Measurements from ENCODE around the gene ZNF593OS.

ZNF593OS gene

DNA sequence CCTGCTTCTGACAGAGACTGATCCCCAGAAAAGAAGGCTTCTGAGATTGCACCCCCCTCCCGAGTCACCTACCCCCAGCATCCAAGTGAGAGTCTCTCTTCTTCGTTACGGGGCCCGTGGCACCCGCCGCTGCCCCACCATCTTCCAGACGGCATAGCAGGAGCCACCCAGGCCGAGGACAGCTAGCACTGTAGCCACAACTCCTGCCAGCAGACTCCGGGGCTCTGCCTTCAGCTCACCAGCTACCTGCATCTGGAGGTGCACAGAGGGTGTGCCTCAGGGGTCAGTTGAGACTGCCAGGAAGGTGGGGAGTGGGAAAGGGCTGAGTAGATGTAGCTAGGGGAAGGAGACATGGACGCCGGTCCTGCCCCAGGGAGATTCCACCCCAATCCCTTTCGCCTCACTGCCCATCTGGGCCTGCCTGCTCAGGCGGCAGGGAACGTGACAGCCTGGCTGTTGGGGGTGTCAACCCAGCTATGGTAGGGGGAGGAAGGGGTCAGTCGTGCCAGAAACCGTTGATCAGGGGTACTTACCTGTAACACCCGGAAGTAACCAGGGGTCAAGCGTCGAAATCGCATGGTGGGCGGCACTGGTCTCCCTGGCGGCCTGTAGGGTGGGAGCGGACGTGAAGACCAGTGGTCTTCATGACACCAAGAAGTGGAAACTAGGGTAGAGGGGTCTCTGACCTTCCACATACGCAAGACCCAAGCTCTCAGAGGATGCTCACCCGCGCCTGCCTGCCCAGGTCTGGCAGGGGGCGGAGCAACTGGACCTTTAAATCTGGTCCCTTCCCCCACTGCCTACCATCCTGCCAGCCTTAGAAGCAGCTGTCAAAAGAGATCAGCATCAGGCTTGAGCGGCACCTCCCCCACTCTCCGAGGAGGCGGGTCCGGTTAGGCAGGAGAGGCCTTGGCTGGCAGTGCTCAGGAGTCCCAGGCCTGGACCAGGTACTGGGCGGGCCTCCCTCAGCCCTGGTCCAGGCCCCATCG, at the start of gene ZNF593OS:
TSS of gene ZNF593OS (minus strand) at position 749 of the 989 bp plus-strand sequence. CDS start at position 578, 171 bp downstream.
- DNase-seq (ENCODE audit: low read depth, low spot score), result no peak

DNA sequence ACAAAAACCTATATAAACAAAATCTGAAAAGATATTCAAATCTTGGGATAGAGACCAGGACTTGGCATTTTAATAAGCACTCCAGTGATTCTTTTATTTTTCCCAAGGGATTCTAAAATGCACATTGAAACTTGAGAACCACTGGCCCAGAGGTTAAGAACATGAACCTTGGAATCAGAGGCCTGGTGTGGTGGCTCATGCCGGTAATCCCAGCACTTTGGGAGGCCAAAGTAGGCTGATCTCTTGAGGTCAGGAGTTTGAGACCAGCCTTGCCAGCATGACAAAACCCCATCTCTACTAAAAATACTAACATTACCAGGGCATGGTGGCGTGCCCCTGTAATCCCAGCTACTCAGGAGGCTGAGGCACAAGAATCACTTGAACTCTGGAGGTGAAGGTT, 49.5 kb upstream of the ZNF593OS start:
- no peak for DNase-seq (ENCODE audit: low read depth, low spot score)

DNA sequence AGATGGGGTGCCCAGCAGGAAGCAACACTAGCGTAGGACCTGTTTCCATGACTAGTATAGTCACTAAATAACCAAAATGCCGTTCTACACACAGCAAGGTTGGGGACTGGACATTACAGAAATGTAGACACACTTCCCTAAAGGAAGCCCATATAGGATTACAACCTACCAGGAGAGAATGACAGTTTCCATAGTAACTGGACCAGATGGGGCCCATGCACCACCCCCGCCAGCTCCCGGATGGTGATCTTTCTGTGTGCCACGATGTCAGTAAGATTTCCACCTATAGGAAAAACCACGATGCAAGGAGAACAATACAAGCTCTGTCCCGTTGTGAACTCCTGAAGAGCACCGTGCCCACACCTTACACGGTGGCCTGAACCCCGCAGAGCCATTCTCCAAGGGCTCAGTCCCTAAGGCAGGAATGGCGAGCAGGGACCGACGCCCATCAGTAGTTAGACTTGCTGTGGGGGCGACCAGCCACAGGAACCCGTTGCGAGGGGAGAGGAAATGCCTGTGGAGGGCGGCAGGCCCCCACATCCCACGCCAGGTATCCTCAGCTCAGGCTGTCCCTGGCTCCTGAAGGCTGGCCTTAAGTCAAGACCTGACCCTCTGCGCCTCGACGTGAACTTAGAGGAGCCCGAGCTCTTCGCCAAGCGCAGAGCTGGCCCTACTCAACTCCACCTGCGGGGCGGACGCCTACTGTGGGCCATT, 48.7 kb upstream of the ZNF593OS start:
- no peak for DNase-seq (ENCODE audit: low read depth, low spot score)

DNA sequence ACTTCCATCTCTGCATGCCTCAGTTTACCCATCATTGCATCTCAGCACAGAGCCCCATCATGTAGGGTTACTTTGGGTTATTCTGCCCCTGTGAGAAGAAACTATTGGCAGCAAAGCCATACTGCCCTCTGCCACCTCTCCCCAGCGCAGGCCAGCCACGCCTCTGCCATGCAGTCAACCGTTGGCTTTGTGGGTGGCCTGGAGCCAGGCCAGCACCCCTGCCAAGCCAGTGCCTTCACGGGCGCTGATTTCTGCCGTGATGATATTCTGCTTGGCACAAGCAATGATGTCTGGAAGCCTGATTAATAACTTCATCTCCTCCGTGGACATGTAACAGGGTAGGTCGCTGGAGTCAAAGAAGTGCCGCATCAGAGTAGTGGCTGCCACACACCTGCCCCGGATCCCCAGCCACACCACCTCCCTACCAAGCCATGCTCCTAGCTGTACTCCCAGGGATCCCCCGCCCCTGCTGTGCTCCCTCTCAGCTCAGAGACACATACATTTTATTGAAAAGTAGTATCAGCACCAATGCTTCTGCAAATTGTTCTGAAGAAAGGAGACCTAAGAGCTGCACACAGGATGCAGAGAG, 47.4 kb upstream of the ZNF593OS start:
- no peak for DNase-seq (ENCODE audit: low read depth, low spot score)

DNA sequence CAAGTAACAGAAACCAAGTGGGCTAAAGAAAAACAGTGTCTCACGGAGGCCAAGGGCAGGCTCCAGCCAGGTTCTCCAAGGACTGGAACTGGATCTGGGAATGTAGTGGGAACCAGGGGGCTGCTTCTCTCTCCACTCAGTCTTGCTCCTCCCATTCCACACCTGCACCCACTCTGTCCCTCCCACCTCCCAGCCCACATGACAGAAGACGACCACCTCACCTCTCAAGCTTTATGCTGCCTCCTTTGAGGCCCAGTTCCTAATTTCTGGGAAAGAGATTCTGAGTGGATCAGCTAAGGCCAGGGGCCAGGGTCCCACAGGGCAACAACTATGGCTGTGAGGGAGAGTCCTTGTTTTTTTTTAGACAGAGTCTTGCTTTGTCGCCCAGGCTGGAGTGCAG, 43.6 kb upstream of the ZNF593OS start:
- no peak for DNase-seq (ENCODE audit: low read depth, low spot score)

DNA sequence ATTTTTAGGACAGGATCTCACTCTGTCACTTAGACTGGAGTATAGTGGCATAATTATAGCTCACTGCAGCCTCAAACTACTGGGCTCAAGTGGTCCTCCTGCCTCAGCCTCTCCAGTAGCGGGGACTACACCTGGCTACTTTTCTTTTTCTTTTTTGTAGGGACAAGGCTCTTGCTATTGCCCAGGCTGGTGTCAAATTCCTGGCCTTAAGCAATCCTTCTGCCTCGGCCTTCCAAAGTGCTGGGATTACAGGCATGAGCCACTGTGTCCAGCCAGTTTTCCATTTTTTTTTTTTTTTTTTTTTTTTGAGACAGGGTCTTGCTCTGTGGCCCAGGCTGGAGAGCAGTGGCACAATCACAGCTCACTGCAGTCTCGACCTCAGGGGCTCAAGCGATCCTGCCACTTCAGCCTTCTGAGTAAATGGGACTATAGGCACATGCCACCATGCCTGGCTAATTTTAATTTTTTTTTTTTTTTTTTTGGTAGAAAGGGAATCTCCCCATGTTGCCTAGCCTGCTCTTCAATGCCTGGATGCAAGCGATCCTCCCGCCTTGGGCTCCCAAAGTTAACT, 41.8 kb upstream of the ZNF593OS start:
- DNase-seq (ENCODE audit: low read depth, low spot score), result no peak

DNA sequence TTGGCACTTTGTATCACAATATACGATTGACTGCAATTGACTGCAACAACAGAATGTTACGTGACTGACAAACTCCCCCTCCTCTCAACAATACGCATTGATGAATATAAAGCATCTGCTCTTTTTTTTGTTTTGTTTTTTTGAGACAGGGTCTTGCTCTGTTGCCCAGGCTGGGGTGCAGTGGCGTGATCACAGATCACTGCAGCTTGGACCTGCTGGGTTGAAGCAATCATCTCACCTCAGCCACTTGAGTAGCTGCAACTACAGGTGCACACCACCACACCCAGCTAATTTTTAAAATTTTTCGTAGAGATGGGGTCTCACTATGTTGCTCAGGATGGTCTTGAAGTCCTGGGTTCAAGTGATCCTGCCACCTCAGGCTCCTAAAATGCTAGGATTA, 41.1 kb upstream of the ZNF593OS start:
- no peak for DNase-seq (ENCODE audit: low read depth, low spot score)

DNA sequence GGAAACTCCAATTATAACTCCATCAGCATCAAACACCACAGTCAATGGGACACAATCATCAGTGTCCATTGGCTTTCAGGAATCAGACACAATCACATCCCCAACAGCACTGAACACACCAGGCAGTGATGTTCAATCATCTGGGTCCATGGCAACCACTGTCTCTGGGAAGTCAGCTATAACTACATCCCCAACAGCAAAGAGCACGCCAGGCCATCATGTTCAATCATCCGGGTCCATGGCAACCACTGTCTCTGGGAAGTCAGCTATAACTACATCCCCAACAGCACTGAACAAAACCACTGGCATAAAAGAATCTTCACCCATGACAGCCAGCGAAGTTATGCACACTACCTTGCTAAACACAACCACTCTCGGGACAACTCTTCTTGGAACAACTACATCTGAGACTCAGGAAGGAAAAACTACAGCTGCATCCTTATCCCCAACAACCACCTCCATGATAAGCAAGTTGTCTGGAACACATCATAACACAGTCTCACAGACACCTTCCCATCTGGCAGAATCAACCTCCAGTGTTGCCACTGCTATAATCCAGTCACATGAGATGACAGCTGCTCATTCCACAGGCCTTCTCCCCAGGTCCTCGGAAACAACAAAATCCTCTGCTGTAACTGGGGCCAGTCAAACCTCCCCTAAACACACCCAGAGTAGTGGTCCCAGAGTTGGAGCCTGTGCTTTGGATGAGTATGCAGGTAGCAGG, 38.7 kb upstream of the ZNF593OS start:
- no peak for DNase-seq (ENCODE audit: low read depth, low spot score)

DNA sequence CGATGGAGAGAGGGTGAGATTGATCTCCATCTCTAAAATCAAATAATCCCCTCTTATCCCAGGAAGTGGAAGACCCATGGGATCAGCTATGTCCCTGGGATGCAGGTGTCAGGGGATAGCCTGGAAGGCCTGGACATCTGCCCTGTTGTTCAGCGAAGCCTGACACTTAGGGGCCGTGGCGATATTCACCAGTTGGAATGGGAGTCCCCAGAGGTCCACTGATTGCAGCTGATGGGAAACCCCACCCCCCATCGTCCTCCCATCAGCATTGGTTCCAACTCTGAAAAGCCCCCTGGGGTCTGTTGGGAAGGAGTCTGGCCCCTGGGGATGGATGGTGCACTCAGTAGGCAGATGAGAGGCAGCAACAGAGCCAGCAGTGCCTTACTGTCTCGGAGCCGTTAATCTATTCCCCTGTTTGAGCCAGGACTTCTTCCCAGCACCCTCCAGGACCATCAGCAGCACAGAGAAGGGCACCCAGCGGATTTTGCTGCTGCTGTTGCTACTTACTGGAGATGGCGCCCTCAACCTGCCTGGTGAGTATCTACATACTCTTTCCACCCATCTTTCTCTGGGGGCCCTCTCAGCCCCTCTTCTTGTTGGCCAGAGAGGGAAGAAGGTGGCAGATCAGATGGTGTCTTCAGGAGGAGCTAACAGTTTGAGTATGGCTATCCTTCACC, 32.1 kb upstream of the ZNF593OS start:
- DNase-seq (ENCODE audit: low read depth, low spot score), result no peak

DNA sequence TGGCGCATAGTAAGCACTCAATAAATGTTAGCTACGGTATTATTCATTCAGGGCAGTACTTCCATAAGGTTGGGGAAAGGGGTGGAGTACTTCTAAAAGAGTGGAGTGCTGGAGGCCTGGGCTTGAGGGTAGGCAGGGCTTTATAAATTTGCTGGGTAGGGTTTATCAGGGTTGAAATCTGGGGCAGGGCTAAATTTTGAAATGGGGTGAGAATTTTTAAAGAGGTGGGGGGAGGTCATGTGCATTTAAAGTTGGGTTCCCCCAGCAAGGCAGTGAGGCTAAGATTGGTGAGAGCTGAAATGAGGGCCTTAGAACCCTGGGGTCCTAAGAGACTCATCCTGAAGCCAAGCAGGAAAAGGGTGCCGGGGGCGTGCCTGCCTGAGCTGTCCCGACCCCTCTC, 28.8 kb upstream of the ZNF593OS start:
- no peak for DNase-seq (ENCODE audit: low read depth, low spot score)

DNA sequence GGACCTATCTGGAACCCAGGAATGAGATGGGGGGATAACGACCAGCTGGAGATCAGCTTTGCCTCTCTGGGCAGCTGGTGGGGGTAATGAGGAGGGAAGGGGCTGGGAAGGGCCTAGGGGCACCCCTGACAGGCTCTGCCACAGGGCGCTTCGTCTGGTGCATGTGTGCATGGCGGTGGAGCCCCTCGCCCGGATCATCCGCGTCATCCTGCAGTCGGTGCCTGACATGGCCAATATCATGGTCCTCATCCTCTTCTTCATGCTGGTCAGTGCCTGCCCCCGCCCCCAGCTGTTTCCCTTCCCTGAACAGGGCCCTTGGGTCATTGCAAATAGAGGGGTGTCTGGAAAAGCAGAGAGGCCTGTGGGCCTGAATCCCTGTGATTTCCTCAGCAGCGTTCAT, 26.2 kb upstream of the ZNF593OS start:
- no peak for DNase-seq (ENCODE audit: low read depth, low spot score)

DNA sequence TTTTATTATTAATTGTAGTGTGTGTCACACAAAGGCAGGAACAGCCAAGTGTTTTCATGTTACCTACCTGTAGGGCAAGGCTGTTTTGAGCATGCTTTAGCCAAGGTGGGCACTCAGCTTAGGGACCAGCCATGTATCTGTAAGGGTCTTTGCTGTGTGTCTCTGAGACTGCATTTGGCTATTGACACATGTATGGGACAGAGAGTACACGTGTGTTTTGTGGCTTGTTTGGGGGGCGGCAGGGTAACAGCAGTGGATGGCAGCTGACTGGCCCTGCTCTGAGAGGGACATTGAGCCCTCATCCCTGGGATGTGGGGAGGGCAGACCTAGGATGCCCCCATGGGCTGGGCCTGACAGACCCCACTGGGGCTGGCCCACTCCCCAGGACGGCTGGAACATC, 25.7 kb upstream of the ZNF593OS start:
- no peak for DNase-seq (ENCODE audit: low read depth, low spot score)

DNA sequence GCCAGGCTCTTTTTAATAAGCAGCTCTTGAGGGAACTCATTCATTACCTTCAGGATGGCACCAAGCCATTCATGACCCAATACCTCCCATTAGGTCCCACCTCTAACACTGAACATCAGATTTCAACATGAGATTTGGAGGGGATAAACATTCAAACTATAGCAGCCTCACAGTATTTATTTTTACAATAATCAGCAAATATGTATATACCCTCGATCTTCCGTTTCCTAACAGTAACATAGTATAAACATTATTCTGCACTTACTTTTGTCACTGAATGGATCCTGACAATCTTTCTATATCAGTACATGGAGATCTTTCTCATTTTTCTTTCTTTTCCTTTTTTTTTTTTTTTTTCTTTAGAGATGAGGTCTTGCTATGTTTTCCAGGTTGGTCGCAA, 24.2 kb upstream of the ZNF593OS start:
- DNase-seq (ENCODE audit: low read depth, low spot score), result no peak

DNA sequence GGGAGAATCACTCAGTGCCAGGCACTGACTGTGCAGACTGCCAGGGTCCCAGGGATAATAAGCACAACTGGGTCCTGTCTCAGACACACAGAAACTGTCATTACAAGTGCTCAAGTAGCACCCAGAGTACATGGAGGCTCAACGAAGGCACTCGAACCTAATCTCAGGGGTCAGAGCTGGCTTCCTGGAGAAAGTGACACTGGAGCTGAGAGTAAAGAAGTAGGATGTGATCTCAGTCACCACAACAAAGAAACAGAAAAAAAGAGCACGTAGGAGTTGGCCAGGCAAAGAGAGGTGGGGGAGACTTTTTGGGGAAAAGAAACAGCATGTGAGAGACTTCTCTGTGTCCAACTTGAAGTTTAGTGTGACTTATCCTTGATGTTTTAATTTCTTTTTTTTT, 20.1 kb upstream of the ZNF593OS start:
- no peak for DNase-seq (ENCODE audit: low read depth, low spot score)

DNA sequence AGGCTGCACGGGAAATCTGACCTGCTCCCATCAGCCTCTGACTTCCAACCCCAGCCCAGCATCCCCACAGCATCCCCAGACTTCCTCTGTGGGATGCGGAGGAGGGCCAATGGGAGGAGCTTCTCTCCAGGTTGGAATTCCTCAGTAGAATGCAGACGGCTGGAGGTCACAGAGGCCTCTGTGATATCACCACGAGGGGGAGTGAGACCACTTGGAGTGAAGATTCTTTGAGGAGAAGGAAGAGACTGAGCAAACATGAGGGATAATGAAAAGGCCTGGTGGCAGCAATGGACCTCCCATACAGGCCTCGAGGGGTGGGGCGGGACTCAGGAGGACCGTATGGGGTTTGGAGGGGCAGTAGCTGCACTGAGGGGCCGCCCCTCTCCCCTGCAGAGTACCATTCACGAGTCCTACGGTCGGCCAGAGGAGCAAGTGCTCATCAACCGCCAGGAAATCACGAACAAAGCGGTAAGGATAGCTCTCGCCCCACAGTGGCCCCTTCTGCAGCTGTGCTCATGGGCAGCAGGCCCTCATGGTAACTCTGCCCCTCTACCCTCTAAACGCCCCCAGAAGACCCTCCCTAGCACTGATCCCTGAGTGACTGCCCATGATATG, 18.8 kb upstream of the ZNF593OS start, which contains the start of gene CATSPER4:
TSS of gene CATSPER4 (plus strand) at position 230 of the 615 bp plus-strand sequence. CDS start at position 256, 26 bp downstream.
- DNase-seq (ENCODE audit: low read depth, low spot score), result no peak

DNA sequence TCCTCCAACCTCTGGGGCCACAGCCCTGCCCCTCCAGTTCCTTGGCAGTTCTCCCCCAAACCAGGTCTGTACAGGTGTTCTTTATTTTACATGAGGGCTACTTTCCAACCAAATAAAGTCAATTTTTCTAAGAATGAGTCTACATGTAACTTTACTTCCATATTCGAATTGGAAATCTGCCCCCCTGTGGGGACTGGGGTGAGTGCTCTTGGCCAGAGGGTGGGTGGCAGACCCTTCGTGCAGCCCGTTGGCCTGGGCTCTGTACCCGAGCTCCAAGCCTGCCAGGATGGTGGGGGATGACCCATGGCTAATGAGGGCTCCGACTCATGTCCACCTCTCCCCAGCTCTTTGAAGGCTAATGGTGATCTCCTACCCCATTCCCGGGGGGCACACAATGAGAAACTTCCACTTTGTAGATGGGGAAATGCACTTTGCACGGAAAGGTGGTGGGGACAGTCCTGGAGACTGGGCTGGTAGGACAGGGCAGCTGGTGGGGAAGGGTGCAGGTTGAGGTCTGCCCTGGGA, 18.2 kb upstream of the ZNF593OS start:
- no peak for DNase-seq (ENCODE audit: low read depth, low spot score)

DNA sequence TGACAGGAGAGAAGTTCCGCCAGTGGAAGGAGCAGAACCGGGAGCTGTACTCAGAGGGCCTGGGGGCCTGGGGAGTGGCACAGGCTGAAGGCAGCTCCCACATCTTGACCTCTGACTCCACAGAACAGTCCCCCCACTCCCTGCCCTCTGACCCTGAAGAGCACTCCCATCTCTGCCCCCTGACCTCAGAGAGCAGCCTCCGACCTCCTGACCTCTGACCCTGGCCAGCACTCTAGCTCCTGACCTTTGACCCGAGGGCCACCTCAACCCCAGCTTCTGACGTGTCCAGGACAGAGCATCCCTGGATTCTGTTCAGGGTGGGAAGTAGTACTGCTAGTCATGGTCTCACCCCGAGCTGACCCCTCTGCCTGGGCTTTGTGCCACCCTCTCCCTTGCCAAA, 17.7 kb upstream of the ZNF593OS start:
- no peak for DNase-seq (ENCODE audit: low read depth, low spot score)

DNA sequence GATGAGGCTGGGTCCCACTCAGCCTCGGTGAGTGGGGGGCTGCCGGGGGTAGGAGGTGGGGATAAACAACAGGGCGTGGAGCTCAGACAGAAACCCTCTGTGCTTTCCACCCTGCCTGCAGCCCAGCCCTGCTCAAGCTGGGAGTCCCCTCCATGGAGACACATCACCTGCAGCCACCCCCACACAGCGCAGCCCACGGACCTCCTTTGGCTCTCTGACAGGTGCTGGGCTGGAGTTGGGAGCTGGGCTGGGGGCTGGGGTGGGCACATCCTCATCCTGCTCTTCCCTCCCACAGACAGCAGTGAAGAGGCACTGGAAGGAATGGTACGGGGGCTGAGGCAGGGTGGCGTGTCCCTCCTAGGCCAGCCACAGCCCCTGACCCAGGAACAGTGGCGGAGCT, 16.8 kb upstream of the ZNF593OS start:
- DNase-seq (ENCODE audit: low read depth, low spot score), result no peak

DNA sequence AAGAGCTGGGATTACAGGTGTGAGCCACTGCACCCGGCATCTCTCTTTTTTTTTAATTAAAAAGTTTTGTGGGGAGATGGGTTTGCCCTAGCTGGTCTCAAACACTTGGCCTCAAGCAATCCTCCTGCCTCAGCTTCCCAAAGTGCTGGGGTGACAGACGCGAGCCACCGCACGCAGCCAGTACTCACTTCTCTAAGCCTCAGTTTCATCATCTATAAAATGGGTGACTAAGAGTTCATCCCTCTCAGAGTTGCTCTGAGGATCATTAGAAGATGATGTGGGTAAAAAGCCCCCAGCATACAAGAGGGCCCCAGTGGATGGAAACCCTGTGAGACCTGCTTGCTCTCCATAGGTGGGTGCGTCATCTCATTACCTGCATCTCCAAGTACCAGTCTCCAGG, 16.2 kb upstream of the ZNF593OS start:
- no peak for DNase-seq (ENCODE audit: low read depth, low spot score)

DNA sequence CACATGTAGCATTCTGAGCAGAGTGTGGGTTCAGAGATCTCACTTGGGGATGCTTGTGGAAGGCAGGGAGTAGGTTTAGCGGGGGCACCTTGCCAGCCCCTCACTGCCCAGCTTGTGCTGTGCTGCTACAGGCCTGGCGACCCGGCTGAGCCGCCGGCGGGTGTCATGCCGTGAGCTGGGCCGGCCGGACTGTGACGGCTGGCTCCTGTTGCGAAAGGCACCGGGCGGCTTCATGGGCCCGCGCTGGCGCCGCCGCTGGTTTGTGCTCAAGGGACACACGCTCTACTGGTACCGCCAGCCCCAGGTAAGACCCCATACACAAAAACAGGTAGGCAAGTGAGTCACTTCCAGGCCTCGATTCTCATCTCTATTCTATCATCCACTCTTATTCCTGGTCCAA, 13.3 kb upstream of the ZNF593OS start:
- no peak for DNase-seq (ENCODE audit: low read depth, low spot score)
